RPMI7951 (cell line): ENCODE measurements around the gene NRL. TPM values are rescaled to one million over a fixed set of nuclear protein-coding genes. Genes with fewer than 3 reads are reported as not detected.

ENCODE experiments used
- DNase-seq: peaks from one replicate; pipeline ENCODE4 v3.0.0-alpha.2; 2012; ENCODE audit warnings: low read depth
- total RNA-seq: library from RNA; depleted of rRNA; stranded (reverse); fragments of >200 nt; shearing (Covaris generic); gene quantifications from 2 replicates; pipeline ENCODE4 v1.2.3, GENCODE V29; 2014

The NRL gene
- total RNA-seq, 1 experiment from 2014 or later, result 0.60 TPM

- no peak for DNase-seq
Observed at GRCh38 chr14:24098927-24099813, 15.6 kb downstream of the NRL start.

- no peak for DNase-seq
Observed at GRCh38 chr14:24098229-24098926, 16.4 kb downstream of the NRL start.

GRCh38 chr14:24096545-24097181, 18.1 kb downstream of the NRL start:
- no peak for DNase-seq

- peak; percentile 81 for DNase-seq
Observed at GRCh38 chr14:24095271-24096068, 19.3 kb downstream of the NRL start.

GRCh38 chr14:24094841-24095270, 19.9 kb downstream of the NRL start:
- no peak for DNase-seq

- peak; percentile 91 for DNase-seq
Observed at GRCh38 chr14:24093901-24094840, 20.6 kb downstream of the NRL start, which contains the start of gene PCK2. PCK2 (plus strand) TSS chr14:24094311; CDS start chr14:24094406, 95 bp downstream.

- DNase-seq, result no peak
Observed at GRCh38 chr14:24093207-24093900, 21.4 kb downstream of the NRL start.

- DNase-seq, result no peak
Observed at GRCh38 chr14:24092505-24093206, 22.1 kb downstream of the NRL start.

GRCh38 chr14:24092110-24092504, 22.6 kb downstream of the NRL start:
- no peak for DNase-seq

GRCh38 chr14:24089890-24090289, 24.9 kb downstream of the NRL start:
- no peak for DNase-seq

GRCh38 chr14:24088095-24088494, 26.7 kb downstream of the NRL start:
- DNase-seq, result no peak

- DNase-seq, result no peak
Observed at GRCh38 chr14:24087004-24087403, 27.7 kb downstream of the NRL start.

GRCh38 chr14:24086193-24086955, 28.4 kb downstream of the NRL start:
- no peak for DNase-seq

- no peak for DNase-seq
Observed at GRCh38 chr14:24085215-24085614, 29.5 kb downstream of the NRL start.

- DNase-seq, result no peak
Observed at GRCh38 chr14:24084440-24084839, 30.3 kb downstream of the NRL start.

- DNase-seq, result no peak
Observed at GRCh38 chr14:24083462-24083861, 31.3 kb downstream of the NRL start.

GRCh38 chr14:24082411-24083080, 32.2 kb downstream of the NRL start:
- DNase-seq, result no peak

GRCh38 chr14:24081739-24082211, 33.0 kb downstream of the NRL start:
- DNase-seq, result no peak
